Activated CD4-positive, alpha-beta T cell treated with anti-CD3 and anti-CD28 coated beads, Interleukin-2, amount 10 ng/mL, durations not matched to agents 24 days and 14 days (primary cell): ENCODE results near the gene SSR1. TPM values are rescaled to one million over a fixed set of nuclear protein-coding genes. Genes with fewer than 3 reads are reported as not detected.
"Not testable (repeated sequence)": the region's sequence is repeated elsewhere in the genome, so short reads cannot be mapped to it uniquely, and the experiment has no call there.

Experiments
- DNase-seq: peaks from one replicate; pipeline ENCODE4 v3.0.0; 2022
- H3K27ac Mint-ChIP-seq: one replicate; pipeline ENCODE4 v1.8.0; 2022; ENCODE audit warnings: mild to moderate bottlenecking, mixed read lengths
- H3K27me3 Mint-ChIP-seq: one replicate; pipeline ENCODE4 v1.8.0; 2022; ENCODE audit warnings: mixed read lengths
- H3K36me3 Mint-ChIP-seq: one replicate; pipeline ENCODE4 v1.8.0; 2022; ENCODE audit warnings: low read depth, mild to moderate bottlenecking, mixed read lengths
- H3K4me1 Mint-ChIP-seq: one replicate; pipeline ENCODE4 v1.8.0; 2021; ENCODE audit warnings: mixed read lengths
- H3K4me3 Mint-ChIP-seq: one replicate; pipeline ENCODE4 v1.8.0; 2022; ENCODE audit warnings: mild to moderate bottlenecking, moderate library complexity, mixed read lengths
- H3K9me3 Mint-ChIP-seq: one replicate; pipeline ENCODE4 v1.8.0; 2021; ENCODE audit warnings: mixed read lengths
- intact Hi-C: fragments of 100-400 bp; cut with micrococcal nuclease; formaldehyde crosslinking; loops from one replicate; pipeline ENCODE4 v1.15.1; 2023
- total RNA-seq: library from RNA; stranded (reverse); gene quantifications from 2 replicates; pipeline ENCODE4 v1.2.3, GENCODE V29; 2022

Gene SSR1
- total RNA-seq, 1 donor from 2014 or later, result 157 TPM

GRCh38 chr6:7264686-7265384 is 48.2 kb downstream of the SSR1 start:
- no peak overlapping the region for H3K4me3 Mint-ChIP-seq
- peaks cover 18% of the 10 kb centered on the region for H3K27me3 Mint-ChIP-seq
- no peak overlapping the region for H3K27ac Mint-ChIP-seq
- no peaks in the 10 kb centered on the region for H3K9me3 Mint-ChIP-seq
- peaks cover 16% of the 10 kb centered on the region for H3K4me1 Mint-ChIP-seq
- intact Hi-C loops, result no loop called here
- no peak for DNase-seq
- H3K36me3 Mint-ChIP-seq, result no peaks in the 10 kb centered on the region

GRCh38 chr6:7264041-7264440 is 49.0 kb downstream of the SSR1 start:
- H3K27me3 Mint-ChIP-seq, result peaks cover 25% of the 10 kb centered on the region
- intact Hi-C loops, result no loop called here
- no peaks in the 10 kb centered on the region for H3K9me3 Mint-ChIP-seq
- no peaks in the 10 kb centered on the region for H3K36me3 Mint-ChIP-seq
- DNase-seq, result no peak
- H3K27ac Mint-ChIP-seq, result no peak overlapping the region
- H3K4me3 Mint-ChIP-seq, result no peak overlapping the region
- H3K4me1 Mint-ChIP-seq, result peaks cover 16% of the 10 kb centered on the region

GRCh38 chr6:7263519-7263805 is 49.5 kb downstream of the SSR1 start:
- H3K9me3 Mint-ChIP-seq, H3K4me3 Mint-ChIP-seq, H3K36me3 Mint-ChIP-seq, DNase-seq, H3K27ac Mint-ChIP-seq, intact Hi-C loops: not testable (repeated sequence)
- peaks cover 16% of the 10 kb centered on the region for H3K4me1 Mint-ChIP-seq
- peaks cover 25% of the 10 kb centered on the region for H3K27me3 Mint-ChIP-seq

GRCh38 chr6:7262746-7263518 is 50.1 kb downstream of the SSR1 start:
- H3K4me3 Mint-ChIP-seq, result no peak overlapping the region
- no peaks in the 10 kb centered on the region for H3K36me3 Mint-ChIP-seq
- no peaks in the 10 kb centered on the region for H3K9me3 Mint-ChIP-seq
- H3K27ac Mint-ChIP-seq, result no peak overlapping the region
- peaks cover 25% of the 10 kb centered on the region for H3K27me3 Mint-ChIP-seq
- intact Hi-C loops, result no loop called here
- peaks cover 16% of the 10 kb centered on the region for H3K4me1 Mint-ChIP-seq
- DNase-seq, result no peak

GRCh38 chr6:7261852-7262461 is 51.0 kb downstream of the SSR1 start:
- DNase-seq, result no peak
- H3K9me3 Mint-ChIP-seq, result no peaks in the 10 kb centered on the region
- intact Hi-C loops, result no loop called here
- no peaks in the 10 kb centered on the region for H3K36me3 Mint-ChIP-seq
- H3K27me3 Mint-ChIP-seq, result peaks cover 25% of the 10 kb centered on the region
- peaks cover 16% of the 10 kb centered on the region for H3K4me1 Mint-ChIP-seq
- H3K4me3 Mint-ChIP-seq, result peak overlapping the region; percentile 86
- no peak overlapping the region for H3K27ac Mint-ChIP-seq

- Mint-ChIP-seq H3K4me1 (peaks cover 16% of the 10 kb centered on the region), H3K36me3 (no peaks in the 10 kb centered on the region), H3K27me3 (peaks cover 24% of the 10 kb centered on the region), H3K27ac (peak overlapping the region; percentile 54), H3K4me3 (peak overlapping the region; percentile 86), H3K9me3 (no peaks in the 10 kb centered on the region)
- DNase-seq, result peak; percentile 79
- intact Hi-C loops, result no loop called here
Measured at GRCh38 chr6:7261032-7261841, 51.8 kb downstream of the SSR1 start.

GRCh38 chr6:7260291-7261031 is 52.5 kb downstream of the SSR1 start:
- Mint-ChIP-seq H3K4me3 (peak overlapping the region; percentile 86), H3K27ac (peak overlapping the region; percentile 12), H3K36me3 (no peaks in the 10 kb centered on the region), H3K27me3 (peaks cover 24% of the 10 kb centered on the region), H3K4me1 (peaks cover 16% of the 10 kb centered on the region), H3K9me3 (peaks cover 1% of the 10 kb centered on the region)
- DNase-seq, result no peak
- intact Hi-C loops, result no loop called here

GRCh38 chr6:7258231-7258763 is 54.7 kb downstream of the SSR1 start:
- Mint-ChIP-seq H3K27me3 (peaks cover 24% of the 10 kb centered on the region), H3K36me3 (no peaks in the 10 kb centered on the region), H3K9me3 (peaks cover 3% of the 10 kb centered on the region), H3K4me1 (peaks cover 16% of the 10 kb centered on the region), H3K27ac (no peak overlapping the region), H3K4me3 (no peak overlapping the region)
- intact Hi-C loops, result no loop called here
- DNase-seq, result no peak

- H3K4me3 Mint-ChIP-seq, result no peak overlapping the region
- H3K27me3 Mint-ChIP-seq, result peaks cover 24% of the 10 kb centered on the region
- H3K4me1 Mint-ChIP-seq, result peaks cover 16% of the 10 kb centered on the region
- H3K9me3 Mint-ChIP-seq, result peaks cover 3% of the 10 kb centered on the region
- intact Hi-C loops, result no loop called here
- no peaks in the 10 kb centered on the region for H3K36me3 Mint-ChIP-seq
- DNase-seq, result no peak
- H3K27ac Mint-ChIP-seq, result no peak overlapping the region
Measured at GRCh38 chr6:7257521-7258230, 55.3 kb downstream of the SSR1 start.

GRCh38 chr6:7256785-7257184 is 56.2 kb downstream of the SSR1 start:
- peaks cover 12% of the 10 kb centered on the region for H3K4me1 Mint-ChIP-seq
- no peak for DNase-seq
- intact Hi-C loops, result no loop called here
- H3K27me3 Mint-ChIP-seq, result peaks cover 18% of the 10 kb centered on the region
- H3K27ac Mint-ChIP-seq, result no peak overlapping the region
- no peak overlapping the region for H3K4me3 Mint-ChIP-seq
- H3K9me3 Mint-ChIP-seq, result peaks cover 3% of the 10 kb centered on the region
- no peaks in the 10 kb centered on the region for H3K36me3 Mint-ChIP-seq

GRCh38 chr6:7255918-7256317 is 57.1 kb downstream of the SSR1 start:
- H3K36me3 Mint-ChIP-seq, result peaks cover 5% of the 10 kb centered on the region
- intact Hi-C loops, result no loop called here

GRCh38 chr6:7254980-7255835 is 57.8 kb downstream of the SSR1 start:
- Mint-ChIP-seq H3K4me3 (no peak overlapping the region), H3K9me3 (peaks cover 3% of the 10 kb centered on the region), H3K27me3 (peaks cover 10% of the 10 kb centered on the region), H3K4me1 (no peaks in the 10 kb centered on the region), H3K27ac (no peak overlapping the region), H3K36me3 (peaks cover 7% of the 10 kb centered on the region)
- no peak for DNase-seq
- intact Hi-C loops, result no loop called here

More at GRCh38 chr6:7255918-7256317, 57.1 kb downstream of the SSR1 start:
- H3K9me3 Mint-ChIP-seq, result peaks cover 3% of the 10 kb centered on the region
- DNase-seq, result no peak
- no peak overlapping the region for H3K4me3 Mint-ChIP-seq
- H3K27me3 Mint-ChIP-seq, result peaks cover 17% of the 10 kb centered on the region
- no peak overlapping the region for H3K27ac Mint-ChIP-seq
- H3K4me1 Mint-ChIP-seq, result peaks cover 7% of the 10 kb centered on the region
